Measurements from ENCODE around the gene CALML6.

Gene CALML6

GRCh38 chr1:1892079-1892762 is 22.8 kb upstream of the CALML6 start:
- no peak for DNase-seq

GRCh38 chr1:1892763-1893120 is 22.3 kb upstream of the CALML6 start:
- DNase-seq, result no peak

- DNase-seq, result no peak
Observed at GRCh38 chr1:1893291-1893985, 21.6 kb upstream of the CALML6 start.

- no peak for DNase-seq
Observed at GRCh38 chr1:1893997-1894353, 21.1 kb upstream of the CALML6 start.

GRCh38 chr1:1894354-1895059 is 20.6 kb upstream of the CALML6 start:
- DNase-seq, result no peak

- no peak for DNase-seq
Observed at GRCh38 chr1:1895060-1895418, 20.0 kb upstream of the CALML6 start.

- DNase-seq, result no peak
Observed at GRCh38 chr1:1895456-1896336, 19.4 kb upstream of the CALML6 start.

GRCh38 chr1:1898246-1898933 is 16.7 kb upstream of the CALML6 start:
- DNase-seq, result no peak

GRCh38 chr1:1899266-1899966 is 15.6 kb upstream of the CALML6 start:
- DNase-seq, result no peak

- no peak for DNase-seq
Observed at GRCh38 chr1:1899967-1900327, 15.1 kb upstream of the CALML6 start.

GRCh38 chr1:1900883-1901640 is 14.0 kb upstream of the CALML6 start:
- DNase-seq, result no peak

GRCh38 chr1:1901641-1902294 is 13.3 kb upstream of the CALML6 start:
- DNase-seq, result no peak

GRCh38 chr1:1903224-1903623 is 11.8 kb upstream of the CALML6 start:
- no peak for DNase-seq

GRCh38 chr1:1906185-1907097 is 8.6 kb upstream of the CALML6 start:
- DNase-seq, result peak; percentile 61

- no peak for DNase-seq
Observed at GRCh38 chr1:1907098-1907736, 7.8 kb upstream of the CALML6 start.

GRCh38 chr1:1908506-1908791 is 6.6 kb upstream of the CALML6 start:
- peak; percentile 24 for DNase-seq

GRCh38 chr1:1910033-1910465 is 5.0 kb upstream of the CALML6 start:
- DNase-seq, result no peak

- no peak for DNase-seq
Observed at GRCh38 chr1:1910651-1911331, 4.3 kb upstream of the CALML6 start.
